H1 (cell line): ENCODE measurements around the gene CLEC1B. TPM values are rescaled to one million over a fixed set of nuclear protein-coding genes. Genes with fewer than 3 reads are reported as not detected.

Experiments
- CTCF ChIA-PET: fragments of 300-600 bp; sonication (Branson Sonifier 250); formaldehyde crosslinking; loops from one replicate; lab custom pipeline; 2021; ENCODE audit not compliant: partially characterized antibody; lab: Charles Lee
- POLR2A ChIA-PET: fragments of 300-600 bp; sonication (Branson Sonifier 250); formaldehyde crosslinking; loops from one replicate; lab custom pipeline; 2021; ENCODE audit warnings: inconsistent platforms; ENCODE audit not compliant: partially characterized antibody; lab: Charles Lee
- DNase-seq, 2 experiments: peaks; one replicate each; pipeline versions ENCODE4 v3.0.0 to v3.0.0-alpha.2; 2010 to 2022; ENCODE audit warnings: low spot score in 2 of 2, low read depth in 1 of 2, mixed read lengths in 1 of 2
- FAIRE-seq: peaks from 2 replicates; lab custom pipeline; 2011; peaks lifted over from hg19 to GRCh38; lab: Jason Lieb, UNC
- H2AFZ ChIP-seq: 2 replicates; pipeline ENCODE4 v1.8.1; 2012; ENCODE audit warnings: low read length, inconsistent platforms
- H2AK5ac ChIP-seq: 2 replicates; pipeline ENCODE4 v1.6.1; 2013; ENCODE audit warnings: low read depth, low read length
- H2BK120ac ChIP-seq: replicated peaks from 2 replicates; pipeline ENCODE3; 2013; ENCODE audit warnings: low read depth, low read length, inconsistent platforms
- H2BK12ac ChIP-seq: 2 replicates; pipeline ENCODE4 v1.6.1; 2013; ENCODE audit warnings: low read depth, low read length
- H2BK15ac ChIP-seq: 2 replicates; pipeline ENCODE4 v1.6.1; 2013; ENCODE audit warnings: low read length
- H2BK20ac ChIP-seq: 2 replicates; pipeline ENCODE4 v1.6.1; 2013; ENCODE audit warnings: low read length
- H2BK5ac ChIP-seq: 2 replicates; pipeline ENCODE4 v1.6.1; 2013; ENCODE audit warnings: low read depth, low read length
- H3K14ac ChIP-seq: 2 replicates; pipeline ENCODE4 v1.6.1; 2013; ENCODE audit warnings: inconsistent platforms; ENCODE audit not compliant: insufficient read length
- H3K18ac ChIP-seq: 2 replicates; pipeline ENCODE4 v1.6.1; 2013; ENCODE audit warnings: low read length; ENCODE audit errors: extremely low read depth
- H3K23ac ChIP-seq: 2 replicates; pipeline ENCODE4 v1.6.1; 2013; ENCODE audit warnings: inconsistent platforms; ENCODE audit not compliant: insufficient read length
- H3K23me2 ChIP-seq: 2 replicates; pipeline ENCODE4 v1.6.1; 2013; ENCODE audit warnings: low read depth, low read length
- H3K27ac ChIP-seq: 2 replicates; pipeline ENCODE4 v1.6.1; 2011; ENCODE audit warnings: low read depth, low read length, inconsistent platforms
- H3K27me3 ChIP-seq, 4 experiments: replicated peaks in 1 of 4; 1 replicate in 1 of 4; 2 replicates in 3 of 4; pipeline versions ENCODE4 v1.6.1 to v1.8.1; 2011 to 2013; ENCODE audit warnings: low read length in 3 of 4, mild to moderate bottlenecking in 3 of 4, inconsistent platforms in 2 of 4, mixed read lengths in 2 of 4, moderate library complexity in 1 of 4; ENCODE audit not compliant: control insufficient read depth in 3 of 4, insufficient read depth in 3 of 4; ENCODE audit errors: extremely low read depth in 1 of 4
- H3K36me3 ChIP-seq, 4 experiments: 2 replicates each; pipeline versions ENCODE4 v1.6.1 to v1.8.1; 2011 to 2013; ENCODE audit warnings: mild to moderate bottlenecking in 4 of 4, low read length in 3 of 4, moderate library complexity in 2 of 4, control low read depth in 1 of 4, inconsistent platforms in 1 of 4; ENCODE audit not compliant: insufficient read depth in 4 of 4, control insufficient read depth in 2 of 4
- H3K4ac ChIP-seq: replicated peaks from 2 replicates; pipeline ENCODE3; 2013; ENCODE audit warnings: low read length, low read depth, mixed read lengths, inconsistent platforms; ENCODE audit not compliant: insufficient read length
- H3K4me1 ChIP-seq, 4 experiments: replicated peaks in 1 of 4; 1 replicate in 1 of 4; 2 replicates in 3 of 4; pipeline versions ENCODE4 v1.6.1 to v1.8.1; 2011 to 2013; ENCODE audit warnings: low read length in 3 of 4, inconsistent platforms in 2 of 4, mixed read lengths in 1 of 4; ENCODE audit not compliant: insufficient read depth in 4 of 4, control insufficient read depth in 3 of 4
- H3K4me2 ChIP-seq, 2 experiments: 2 replicates each; pipeline versions ENCODE4 v1.6.1 to v1.8.1; 2011 to 2013; ENCODE audit warnings: low read depth in 2 of 2, low read length in 2 of 2, control low read depth in 1 of 2, inconsistent platforms in 1 of 2, mild to moderate bottlenecking in 1 of 2; ENCODE audit not compliant: insufficient read depth in 1 of 2
- H3K4me3 ChIP-seq, 4 experiments: fragments of 200-600, 300-600 bp in 1 of 4; sonication (generic), shearing (Covaris generic), sonication (Bioruptor Twin) in 1 of 4; 2 replicates each; pipeline versions ENCODE4 v1.5.1 to v1.8.1; 2011 to 2016; ENCODE audit warnings: low read length in 4 of 4, low read depth in 3 of 4, control low read depth in 2 of 4, inconsistent platforms in 2 of 4, mild to moderate bottlenecking in 2 of 4, mixed read lengths in 1 of 4, moderate library complexity in 1 of 4; ENCODE audit not compliant: insufficient read depth in 2 of 4; ENCODE audit errors: extremely low read depth in 1 of 4
- H3K56ac ChIP-seq: replicated peaks from 2 replicates; pipeline ENCODE3; 2013; ENCODE audit warnings: low read depth, mild to moderate bottlenecking, mixed read lengths, low read length, inconsistent platforms; ENCODE audit not compliant: insufficient read length
- H3K79me1 ChIP-seq: 2 replicates; pipeline ENCODE4 v1.6.1; 2013; ENCODE audit warnings: low read depth, low read length, control low read depth
- H3K79me2 ChIP-seq, 2 experiments: 2 replicates each; pipeline versions ENCODE4 v1.6.1 to v1.8.1; 2012 to 2013; ENCODE audit warnings: low read length in 2 of 2, mild to moderate bottlenecking in 2 of 2, inconsistent platforms in 1 of 2; ENCODE audit not compliant: insufficient read depth in 2 of 2, control insufficient read depth in 1 of 2
- H3K9ac ChIP-seq, 4 experiments: replicated peaks in 1 of 4; 1 replicate in 1 of 4; 2 replicates in 3 of 4; pipeline versions ENCODE4 v1.6.1 to v1.8.1; 2011 to 2013; ENCODE audit warnings: low read depth in 3 of 4, low read length in 3 of 4, control low read depth in 2 of 4, mild to moderate bottlenecking in 2 of 4, moderate library complexity in 2 of 4, inconsistent platforms in 1 of 4; ENCODE audit errors: extremely low read depth in 1 of 4
- H3K9me3 ChIP-seq, 2 experiments: 2 replicates each; pipeline versions ENCODE4 v1.6.1 to v1.8.1; 2012 to 2013; ENCODE audit warnings: mild to moderate bottlenecking in 2 of 2, moderate library complexity in 2 of 2, control low read depth in 1 of 2, inconsistent platforms in 1 of 2, low read depth in 1 of 2, low read length in 1 of 2, mixed read lengths in 1 of 2; ENCODE audit not compliant: insufficient read depth in 2 of 2
- H4K20me1 ChIP-seq, 2 experiments: replicated peaks in 1 of 2; 2 replicates each; pipeline versions ENCODE3 to v1.8.1; 2011 to 2013; ENCODE audit warnings: inconsistent platforms in 2 of 2, low read length in 2 of 2, mild to moderate bottlenecking in 1 of 2; ENCODE audit not compliant: insufficient read depth in 2 of 2, control insufficient read depth in 1 of 2
- H4K5ac ChIP-seq: 2 replicates; pipeline ENCODE4 v1.6.1; 2013; ENCODE audit warnings: low read length, low read depth, mixed read lengths, inconsistent platforms; ENCODE audit not compliant: insufficient read length
- H4K8ac ChIP-seq: 2 replicates; pipeline ENCODE4 v1.8.0; 2013; ENCODE audit warnings: mild to moderate bottlenecking, moderate library complexity, low read length, inconsistent platforms; ENCODE audit not compliant: insufficient read depth; ENCODE audit errors: extremely low read depth
- H4K91ac ChIP-seq: replicated peaks from 2 replicates; pipeline ENCODE3; 2013; ENCODE audit warnings: low read length, mixed read lengths, inconsistent platforms; ENCODE audit not compliant: insufficient read length
- BACH1 ChIP-seq: IDR thresholded peaks from 2 replicates; pipeline ENCODE4 v1.6.1; 2012; ENCODE audit warnings: low read length, improper control_type of control experiment
- CHD2 ChIP-seq: IDR thresholded peaks from 2 replicates; pipeline ENCODE4 v1.6.1; 2012; ENCODE audit warnings: low read length, improper control_type of control experiment
- POLR2AphosphoS5 ChIP-seq: IDR thresholded peaks from 2 replicates; pipeline ENCODE4 v1.6.1; 2011; ENCODE audit warnings: low read depth, low read length
- RNF2 ChIP-seq: fragments of 200-900, 300-1000 bp; sonication (generic); IDR thresholded peaks from 2 replicates; pipeline ENCODE4 v1.7.1; 2016; ENCODE audit warnings: borderline replicate concordance, low read depth, mild to moderate bottlenecking, antibody characterized with exemption, low read length; ENCODE audit not compliant: poor library complexity, severe bottlenecking; ENCODE audit errors: missing control alignments
- RXRA ChIP-seq: IDR thresholded peaks from 2 replicates; pipeline ENCODE4 v1.6.1; 2011; ENCODE audit warnings: low read depth, mild to moderate bottlenecking, low read length, moderate library complexity; ENCODE audit not compliant: insufficient read depth
- SUZ12 ChIP-seq: fragments of 200-600 bp; sonication (generic); IDR thresholded peaks from 2 replicates; pipeline ENCODE4 v1.6.1; 2012; ENCODE audit warnings: mild to moderate bottlenecking, inconsistent platforms, low read length, moderate library complexity, mixed read lengths
- TEAD4 ChIP-seq: IDR thresholded peaks from 2 replicates; pipeline ENCODE4 v1.6.1; 2012; ENCODE audit warnings: low read depth, low read length, inconsistent platforms, mixed read lengths
- WGBS, 2 experiments: shearing (Covaris generic) in 1 of 2; methylation state at CpG; one replicate each; pipeline versions ENCODE4 v1.1.6 to v1.1.7; 2013 to 2015; ENCODE audit warnings: low lambda C conversion rate in 2 of 2, mixed read lengths in 2 of 2, inconsistent platforms in 1 of 2, low coverage in 1 of 2, missing lambda C conversion rate in 1 of 2; ENCODE audit not compliant: insufficient replicate concordance in 2 of 2, insufficient coverage in 1 of 2, insufficient read length in 1 of 2; ENCODE audit errors: extremely low coverage in 1 of 2, missing lambda C conversion rate in 1 of 2; 5-methylcytosine and 5-hydroxymethylcytosine counted together
- polyA plus RNA-seq, 7 experiments: library from polyadenylated mRNA; depleted of rRNA in 3 of 7; stranded (reverse) in 5 of 7; unstranded in 2 of 7; fragments of >200 nt in 5 of 7; fragments of 200-250 nt in 2 of 7; gene quantifications; 1 replicate in 5 of 7; 2 replicates in 1 of 7; 4 replicates in 1 of 7; pipeline versions ENCODE4 v1.2.1 to v1.2.3, GENCODE V29; 2011 to 2013; ENCODE audit warnings: missing spikeins in 2 of 7, mixed read lengths in 2 of 7
- total RNA-seq: library from RNA; stranded (reverse); fragmentation: NEBNext Ultra II Directional; extraction: Animal tissue kit (Norgen Biotek cat#: 25700); gene quantifications from 2 replicates; pipeline ENCODE4 v1.2.1, GENCODE V29; 2021

Gene CLEC1B
- total and polyA plus RNA-seq, 2 of the 8 experiments (the other 6 are each of a cell fraction or from before 2014, with no cell fraction given): not detected

DNA sequence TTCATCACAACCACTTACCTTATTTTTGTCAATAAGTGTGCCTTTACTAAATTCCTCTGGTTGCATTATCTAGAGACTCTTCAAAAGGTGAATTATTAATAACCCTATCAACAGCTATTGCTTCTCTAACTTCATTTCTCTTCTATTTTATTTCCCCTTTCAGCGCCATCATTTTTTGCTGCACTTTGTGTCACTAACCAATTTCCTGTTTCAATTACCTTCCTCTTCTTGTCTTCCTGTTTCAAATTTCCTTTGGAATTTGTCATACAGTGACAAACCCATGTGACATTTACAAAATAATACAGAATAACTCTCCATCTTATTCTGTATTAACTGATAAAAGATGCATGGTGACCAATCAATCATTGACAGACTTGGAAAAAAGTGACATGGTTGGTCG, 54.5 kb downstream of the CLEC1B start:
- no peak overlapping the region for H4K8ac ChIP-seq
- no peak for FAIRE-seq
- no peak overlapping the region for H3K4ac ChIP-seq
- no peaks in the 10 kb centered on the region for H4K20me1 ChIP-seq
- no peak overlapping the region for H3K14ac ChIP-seq
- CTCF ChIA-PET: interaction anchor here (1.2 kb wide), 1 partner anchor 93 kb away, joined by 3 read pairs; no protein-coding TSS in a partner anchor
- H4K5ac ChIP-seq: no peak overlapping the region
- H2AK5ac ChIP-seq: no peak overlapping the region
- POLR2A ChIA-PET: no interaction called here
- no peak overlapping the region for H2BK15ac ChIP-seq
- peaks cover 0 to 4% of the 10 kb centered on the region in 2 experiments; a peak in 1 of 4 replicates for H3K9me3 ChIP-seq
- 86% methylated on average over 2 of the region's 2 CpGs; no CpG with 5 or more reads in 1 of the 2 experiments for WGBS, 2 experiments
- no peaks in the 10 kb centered on the region for H3K79me2 ChIP-seq
- no peak overlapping the region for H2BK5ac ChIP-seq
- no peak overlapping the region for H2BK12ac ChIP-seq
- no peak overlapping the region for H3K4me2 ChIP-seq
- TF ChIP-seq BACH1 (no peak), RNF2 (no peak), RXRA (no peak), TEAD4 (no peak), POLR2AphosphoS5 (no peak), CHD2 (no peak), SUZ12 (no peak)
- H3K23ac ChIP-seq: no peak overlapping the region
- no peak overlapping the region for H4K91ac ChIP-seq
- no peaks in the 10 kb centered on the region for H3K23me2 ChIP-seq
- no peaks in the 10 kb centered on the region; a peak in 1 of 7 replicates for H3K4me1 ChIP-seq
- H3K36me3 ChIP-seq: no peaks in the 10 kb centered on the region
- no peak overlapping the region for H3K4me3 ChIP-seq
- no peak overlapping the region for H2BK20ac ChIP-seq
- DNase-seq: no peak
- H3K27me3 ChIP-seq: no peaks in the 10 kb centered on the region
- no peak overlapping the region for H3K18ac ChIP-seq
- no peak overlapping the region for H3K27ac ChIP-seq
- no peak overlapping the region for H3K56ac ChIP-seq
- H2BK120ac ChIP-seq: no peak overlapping the region
- no peak overlapping the region for H3K9ac ChIP-seq
- no peaks in the 10 kb centered on the region for H3K79me1 ChIP-seq
- H2AFZ ChIP-seq: no peak overlapping the region
